ENCODE data around the gene DHX58.

Gene DHX58

GRCh38 chr17:42133461-42134041 lies 21.0 kb upstream of the DHX58 start:
- H3K27ac ChIP-seq, result peak overlapping the region; percentile 83
- no peak for TF ChIP-seq CTCF (conservative IDR thresholded peaks at IDR 0.05)

- no peak overlapping the region for H3K27ac ChIP-seq
- TF ChIP-seq CTCF (conservative IDR thresholded peaks at IDR 0.05), result no peak
Measured at GRCh38 chr17:42132941-42133340, 20.4 kb upstream of the DHX58 start.

GRCh38 chr17:42131981-42132432 lies 19.5 kb upstream of the DHX58 start:
- TF ChIP-seq CTCF (conservative IDR thresholded peaks at IDR 0.05), result no peak
- H3K27ac ChIP-seq, result no peak overlapping the region

GRCh38 chr17:42131232-42131631 lies 18.7 kb upstream of the DHX58 start:
- no peak overlapping the region for H3K27ac ChIP-seq

GRCh38 chr17:42130310-42130936 lies 17.9 kb upstream of the DHX58 start:
- H3K27ac ChIP-seq, result no peak overlapping the region
- TF ChIP-seq CTCF (conservative IDR thresholded peaks at IDR 0.05), result no peak

More at GRCh38 chr17:42131232-42131631, 18.7 kb upstream of the DHX58 start:
- no peak for TF ChIP-seq CTCF (conservative IDR thresholded peaks at IDR 0.05)

- no peak overlapping the region for H3K27ac ChIP-seq
- no peak for TF ChIP-seq CTCF (conservative IDR thresholded peaks at IDR 0.05)
Measured at GRCh38 chr17:42129109-42129837, 16.8 kb upstream of the DHX58 start.

GRCh38 chr17:42127414-42127813 lies 14.9 kb upstream of the DHX58 start:
- no peak for TF ChIP-seq CTCF (conservative IDR thresholded peaks at IDR 0.05)
- no peak overlapping the region for H3K27ac ChIP-seq

Measured in VCaP (cell line).